Type B pancreatic cell (in vitro differentiated cells): ENCODE results near the gene B4GALT1. TPM values are rescaled to one million over a fixed set of nuclear protein-coding genes. Genes with fewer than 3 reads are reported as not detected.
"Not testable (repeated sequence)": the region's sequence is repeated elsewhere in the genome, so short reads cannot be mapped to it uniquely, and the experiment has no call there.

Experiments
- DNase-seq: peaks from one replicate; pipeline ENCODE4 v3.0.0; 2021; ENCODE audit warnings: mixed read lengths; ENCODE audit not compliant: unreplicated experiment; ENCODE audit errors: extremely low spot score
- H3K27ac Mint-ChIP-seq: 2 replicates; pipeline ENCODE4 v1.8.0; 2021; ENCODE audit warnings: mild to moderate bottlenecking, mixed read lengths
- H3K27me3 Mint-ChIP-seq: 2 replicates; pipeline ENCODE4 v1.8.0; 2021; ENCODE audit warnings: mixed read lengths
- H3K36me3 Mint-ChIP-seq: 2 replicates; pipeline ENCODE4 v1.8.0; 2021; ENCODE audit warnings: mixed read lengths
- H3K4me1 Mint-ChIP-seq: one replicate; pipeline ENCODE4 v1.8.0; 2021; ENCODE audit warnings: mixed read lengths; ENCODE audit not compliant: unreplicated experiment
- H3K4me3 Mint-ChIP-seq: 2 replicates; pipeline ENCODE4 v1.8.0; 2021; ENCODE audit warnings: mild to moderate bottlenecking, mixed read lengths
- H3K9me3 Mint-ChIP-seq: 2 replicates; pipeline ENCODE4 v1.8.0; 2021; ENCODE audit warnings: mixed read lengths
- CTCF ChIP-seq: fragments of 200-600 bp; sonication (generic); conservative IDR thresholded peaks from 2 replicates; pipeline ENCODE4 v1.5.0; 2021; ENCODE audit warnings: antibody characterized with exemption, mild to moderate bottlenecking
- total RNA-seq: library from RNA; stranded (reverse); gene quantifications from 2 replicates; pipeline ENCODE4 v1.2.1, GENCODE V29; 2021; ENCODE audit warnings: low replicate concordance

B4GALT1 gene
- total RNA-seq, 1 donor from 2014 or later, result 91.9 TPM

- H3K4me1 Mint-ChIP-seq, result peaks cover 39% of the 10 kb centered on the region
These were observed 881 bp upstream of the B4GALT1 start for GRCh38 chr9:33167972-33168461.

GRCh38 chr9:33166231-33167083 is 679 bp downstream of the B4GALT1 start:
- no peak for TF ChIP-seq CTCF
- H3K4me3 Mint-ChIP-seq, result peak overlapping the region; percentile 95
- H3K4me1 Mint-ChIP-seq, result peaks cover 41% of the 10 kb centered on the region
- DNase-seq, result no peak
- no peaks in the 10 kb centered on the region for H3K36me3 Mint-ChIP-seq
- peak overlapping the region; percentile 97 for H3K27ac Mint-ChIP-seq
- no peaks in the 10 kb centered on the region for H3K27me3 Mint-ChIP-seq
- no peaks in the 10 kb centered on the region for H3K9me3 Mint-ChIP-seq

More at GRCh38 chr9:33167972-33168461, 881 bp upstream of the B4GALT1 start:
- Mint-ChIP-seq H3K27ac (peak overlapping the region; percentile 49), H3K36me3 (no peaks in the 10 kb centered on the region), H3K4me3 (peak overlapping the region; percentile 89), H3K9me3 (no peaks in the 10 kb centered on the region), H3K27me3 (no peaks in the 10 kb centered on the region)
- no peak for DNase-seq
- TF ChIP-seq CTCF, result no peak

GRCh38 chr9:33165263-33166151 is 1.6 kb downstream of the B4GALT1 start:
- no peaks in the 10 kb centered on the region for H3K9me3 Mint-ChIP-seq
- no peaks in the 10 kb centered on the region for H3K27me3 Mint-ChIP-seq
- TF ChIP-seq CTCF, result no peak
- peaks cover 50% of the 10 kb centered on the region for H3K4me1 Mint-ChIP-seq
- peak overlapping the region; percentile 95 for H3K4me3 Mint-ChIP-seq
- H3K27ac Mint-ChIP-seq, result peak overlapping the region; percentile 97
- H3K36me3 Mint-ChIP-seq, result no peaks in the 10 kb centered on the region
- DNase-seq, result no peak

GRCh38 chr9:33164921-33165262 is 2.2 kb downstream of the B4GALT1 start:
- not testable (repeated sequence) for H3K9me3 Mint-ChIP-seq, H3K36me3 Mint-ChIP-seq, H3K27me3 Mint-ChIP-seq, DNase-seq
- Mint-ChIP-seq H3K4me3 (peak overlapping the region; percentile 95), H3K4me1 (peaks cover 52% of the 10 kb centered on the region), H3K27ac (peak overlapping the region; percentile 97)

- Mint-ChIP-seq H3K4me1 (peaks cover 59% of the 10 kb centered on the region), H3K27me3 (no peaks in the 10 kb centered on the region), H3K9me3 (no peaks in the 10 kb centered on the region), H3K4me3 (peak overlapping the region; percentile 85), H3K27ac (peak overlapping the region; percentile 98), H3K36me3 (no peaks in the 10 kb centered on the region)
- TF ChIP-seq CTCF, result no peak
- no peak for DNase-seq
These were observed 2.9 kb downstream of the B4GALT1 start for GRCh38 chr9:33164138-33164809.
